IMR-90 (cell line): ENCODE measurements around the gene BCAS2. TPM values are rescaled to one million over a fixed set of nuclear protein-coding genes. Genes with fewer than 3 reads are reported as not detected.

Experiments used
- ATAC-seq: fragments of 200-7000 bp; cut with Tn5 transposase; 2 replicates; pipeline ENCODE4 v1.9.1; 2020; ENCODE audit warnings: low read depth, mild to moderate bottlenecking, moderate library complexity
- BruUV-seq: library from RNA; stranded (reverse); fragments of 400-500 nt; replicated peaks from 2 replicates; lab custom pipeline; 2021; lab: Mats Ljungman, UMichigan
- CTCF ChIA-PET: fragments of 300-600 bp; formaldehyde crosslinking; extraction: SDS; loops from one replicate; lab custom pipeline; 2021; ENCODE audit warnings: antibody characterized with exemption; lab: Yijun Ruan, JAX
- POLR2A ChIA-PET: fragments of 300-600 bp; sonication (Branson Sonifier 250); formaldehyde crosslinking; loops from one replicate; lab custom pipeline; 2022; ENCODE audit warnings: antibody characterized with exemption; ENCODE audit not compliant: unreplicated experiment; lab: Charles Lee
- DNase-seq: peaks from one replicate; pipeline ENCODE4 v3.0.0; 2013
- H2AFZ ChIP-seq: replicated peaks from 2 replicates; pipeline ENCODE3; 2013; ENCODE audit warnings: low read length, mild to moderate bottlenecking; ENCODE audit not compliant: poor library complexity
- H2AK5ac ChIP-seq: 2 replicates; pipeline ENCODE4 v1.6.1; 2013; ENCODE audit warnings: low read depth, low read length, inconsistent platforms
- H2AK9ac ChIP-seq: replicated peaks from 2 replicates; pipeline ENCODE3; 2013; ENCODE audit warnings: mild to moderate bottlenecking, low read depth, low read length, moderate library complexity; ENCODE audit not compliant: poor library complexity
- H2BK120ac ChIP-seq: 2 replicates; pipeline ENCODE4 v1.6.1; 2013; ENCODE audit warnings: low read depth, low read length, inconsistent platforms
- H2BK15ac ChIP-seq: 3 replicates; pipeline ENCODE4 v1.6.1; 2013; ENCODE audit warnings: low read depth, low read length, inconsistent platforms
- H2BK20ac ChIP-seq: 2 replicates; pipeline ENCODE4 v1.6.1; 2013; ENCODE audit warnings: low read depth, mild to moderate bottlenecking, inconsistent platforms, low read length, moderate library complexity
- H2BK5ac ChIP-seq: 2 replicates; pipeline ENCODE4 v1.6.1; 2013; ENCODE audit warnings: mild to moderate bottlenecking, low read depth, low read length, inconsistent platforms; ENCODE audit not compliant: poor library complexity, severe bottlenecking
- H3K14ac ChIP-seq: replicated peaks from 2 replicates; pipeline ENCODE4 v1.6.1; 2013; ENCODE audit warnings: low read depth, low read length, inconsistent platforms
- H3K18ac ChIP-seq: 2 replicates; pipeline ENCODE4 v1.6.1; 2013; ENCODE audit warnings: low read depth, low read length, control low read depth
- H3K23ac ChIP-seq: 2 replicates; pipeline ENCODE4 v1.6.1; 2013; ENCODE audit warnings: low read depth, low read length, inconsistent platforms
- H3K27ac ChIP-seq: 2 replicates; pipeline ENCODE4 v1.5.1; 2013; ENCODE audit warnings: mild to moderate bottlenecking, control low read depth, low read length; ENCODE audit not compliant: insufficient read depth
- H3K27me3 ChIP-seq: 2 replicates; pipeline ENCODE4 v1.6.1; 2013; ENCODE audit warnings: low read length; ENCODE audit not compliant: control insufficient read depth, insufficient read depth
- H3K36me3 ChIP-seq: 2 replicates; pipeline ENCODE4 v1.6.1; 2013; ENCODE audit warnings: low read length, mixed read lengths; ENCODE audit not compliant: control insufficient read depth, insufficient read depth
- H3K4ac ChIP-seq: 2 replicates; pipeline ENCODE4 v1.6.1; 2013; ENCODE audit warnings: low read depth, low read length, inconsistent platforms
- H3K4me1 ChIP-seq: 2 replicates; pipeline ENCODE4 v1.6.1; 2013; ENCODE audit warnings: low read length, mixed read lengths; ENCODE audit not compliant: control insufficient read depth, insufficient read depth
- H3K4me2 ChIP-seq: 2 replicates; pipeline ENCODE4 v1.6.1; 2013; ENCODE audit warnings: low read depth, mild to moderate bottlenecking, control low read depth, low read length, moderate library complexity
- H3K4me3 ChIP-seq: 2 replicates; pipeline ENCODE4 v1.5.1; 2013; ENCODE audit warnings: low read depth, mild to moderate bottlenecking, control low read depth, low read length, moderate library complexity; ENCODE audit not compliant: insufficient read depth
- H3K56ac ChIP-seq: 2 replicates; pipeline ENCODE4 v1.6.1; 2013; ENCODE audit warnings: low read length, inconsistent platforms; ENCODE audit not compliant: insufficient read depth; ENCODE audit errors: extremely low read depth
- H3K79me1 ChIP-seq, 2 experiments: 2 replicates each; pipeline ENCODE4 v1.6.1; 2013; ENCODE audit warnings: low read length in 2 of 2, inconsistent platforms in 1 of 2, low read depth in 1 of 2
- H3K9ac ChIP-seq: 2 replicates; pipeline ENCODE4 v1.6.1; 2013; ENCODE audit warnings: low read depth, low read length, control low read depth
- H3K9me1 ChIP-seq: 2 replicates; pipeline ENCODE4 v1.6.1; 2013; ENCODE audit warnings: low read length, inconsistent platforms; ENCODE audit not compliant: insufficient read depth
- H3K9me3 ChIP-seq: 2 replicates; pipeline ENCODE4 v1.6.1; 2013; ENCODE audit warnings: low read length; ENCODE audit not compliant: control insufficient read depth, insufficient read depth
- H4K20me1 ChIP-seq: 2 replicates; pipeline ENCODE4 v1.6.1; 2013; ENCODE audit warnings: low read length, inconsistent platforms; ENCODE audit not compliant: insufficient read depth
- H4K5ac ChIP-seq: 2 replicates; pipeline ENCODE4 v1.6.1; 2013; ENCODE audit warnings: mild to moderate bottlenecking, low read depth, low read length, control low read depth
- H4K8ac ChIP-seq, 2 experiments: 2 replicates each; pipeline ENCODE4 v1.6.1; 2013; ENCODE audit warnings: low read depth in 2 of 2, low read length in 2 of 2, control low read depth in 1 of 2, inconsistent platforms in 1 of 2
- H4K91ac ChIP-seq: 2 replicates; pipeline ENCODE4 v1.6.1; 2013; ENCODE audit warnings: low read depth, low read length, inconsistent platforms; ENCODE audit not compliant: insufficient read depth
- CEBPB ChIP-seq: IDR thresholded peaks from 2 replicates; pipeline ENCODE4 v1.6.1; 2012; ENCODE audit warnings: low read depth, low read length, improper control_type of control experiment
- CTCF ChIP-seq: conservative IDR thresholded peaks from 2 replicates; pipeline ENCODE4 v1.5.1; 2012; ENCODE audit warnings: mild to moderate bottlenecking, low read depth, low read length, improper control_type of control experiment
- ELK1 ChIP-seq: fragments of 150-350 bp; IDR thresholded peaks from 2 replicates; pipeline ENCODE4 v1.6.1; 2016; ENCODE audit warnings: low read depth, mild to moderate bottlenecking, low read length, moderate library complexity, borderline replicate concordance
- FOS ChIP-seq: fragments of 150-350 bp; IDR thresholded peaks from 2 replicates; pipeline ENCODE4 v1.6.1; 2016; ENCODE audit warnings: low read depth, low read length
- RCOR1 ChIP-seq: IDR thresholded peaks from 2 replicates; pipeline ENCODE4 v1.6.1; 2012; ENCODE audit warnings: mild to moderate bottlenecking, low read length, improper control_type of control experiment; ENCODE audit not compliant: insufficient replicate concordance
- USF2 ChIP-seq: fragments of 150-350 bp; IDR thresholded peaks from 2 replicates; pipeline ENCODE4 v1.6.1; 2017; ENCODE audit warnings: mild to moderate bottlenecking, antibody characterized with exemption, low read length, low read depth
- WGBS, 2 experiments: methylation state at CpG; one replicate each; pipeline versions ENCODE4 v1.1.5 to v1.1.7; 2013; ENCODE audit warnings: missing lambda C conversion rate in 2 of 2; ENCODE audit not compliant: insufficient read length in 1 of 2; ENCODE audit errors: extremely low coverage in 2 of 2; 5-methylcytosine and 5-hydroxymethylcytosine counted together
- dilution Hi-C: fragments of 300-500 bp; cut with HindIII; formaldehyde crosslinking; loops from one replicate; pipeline ENCODE4 v1.14.3; 2018; ENCODE audit warnings: low sequenced_read_pairs; ENCODE audit not compliant: unreplicated experiment
- in situ Hi-C: fragments of 300-500 bp; cut with MboI; formaldehyde crosslinking; loops from 3 replicates; pipeline ENCODE4 v1.14.3; 2019; ENCODE audit warnings: low sequenced_read_pairs, inconsistent platforms, mixed read lengths
- intact Hi-C: fragments of 100-400 bp; cut with micrococcal nuclease; formaldehyde crosslinking; loops from 2 replicates; pipeline ENCODE4 v1.10.0; 2022
- polyA plus RNA-seq, 3 experiments: library from polyadenylated mRNA; depleted of rRNA; stranded (reverse); fragments of >200 nt; gene quantifications; 2 replicates each; pipeline ENCODE4 v1.2.3, GENCODE V29; 2012; ENCODE audit warnings: low replicate concordance in 1 of 3
- total RNA-seq: library from RNA; depleted of rRNA; stranded (reverse); fragments of >200 nt; gene quantifications from 2 replicates; pipeline ENCODE4 v1.2.3, GENCODE V29; 2012

Gene BCAS2
- total and polyA plus RNA-seq, 2 of the 4 experiments (the other 2 are of a cell fraction), result 15.4 to 23.1 TPM

GRCh38 chr1:114588196-114588689 lies 6.8 kb upstream of the BCAS2 start:
- DNase-seq (no peak), ATAC-seq (no peak)
- H4K5ac ChIP-seq, result no peak overlapping the region
- no peak overlapping the region for H2AK9ac ChIP-seq
- TF ChIP-seq CTCF, result no peak
- no peak for TF ChIP-seq USF2
- no peak for TF ChIP-seq CEBPB
- no peak for TF ChIP-seq RCOR1
- TF ChIP-seq FOS, result no peak
- no peak for TF ChIP-seq ELK1
- ChIA-PET POLR2A (no interaction called here), CTCF (no interaction called here)
- H3K56ac ChIP-seq, result no peak overlapping the region
- no peak overlapping the region for H3K9ac ChIP-seq
- H4K8ac ChIP-seq, result no peak overlapping the region
- in situ Hi-C loops (no loop called here), dilution Hi-C loops (no loop called here), intact Hi-C loops (loop anchor here (5.0 kb wide), 1 partner anchor 34 kb away; no protein-coding TSS in a partner anchor)
- H2AK5ac ChIP-seq, result no peak overlapping the region
- no peak overlapping the region for H4K91ac ChIP-seq
- no peak overlapping the region for H2BK5ac ChIP-seq
- BruUV-seq, result no TSS peak
- WGBS, 2 experiments, result no CpG with 5 or more reads among the region's 2 CpGs
- no peak overlapping the region for H3K14ac ChIP-seq
- H2AFZ ChIP-seq, result no peak overlapping the region
- H2BK120ac ChIP-seq, result no peak overlapping the region
- no peaks in the 10 kb centered on the region for H3K9me1 ChIP-seq
- no peak overlapping the region for H2BK20ac ChIP-seq
- no peaks in the 10 kb centered on the region for H3K79me1 ChIP-seq
- no peaks in the 10 kb centered on the region for H3K4me1 ChIP-seq
- H3K9me3 ChIP-seq, result no peaks in the 10 kb centered on the region
- no peak overlapping the region for H3K4me3 ChIP-seq
- no peak overlapping the region for H3K18ac ChIP-seq
- H3K27me3 ChIP-seq, result no peaks in the 10 kb centered on the region
- H3K27ac ChIP-seq, result no peak overlapping the region
- no peak overlapping the region for H3K23ac ChIP-seq
- H4K20me1 ChIP-seq, result no peaks in the 10 kb centered on the region
- no peaks in the 10 kb centered on the region for H3K36me3 ChIP-seq
- H2BK15ac ChIP-seq, result no peak overlapping the region
- H3K4me2 ChIP-seq, result no peak overlapping the region
- H3K4ac ChIP-seq, result no peak overlapping the region
